Activated CD8-positive, alpha-beta memory T cell treated with anti-CD3 and anti-CD28 coated beads for 48 hours (primary cell): ENCODE results near the gene TTYH3.

ENCODE experiments used
- DNase-seq, 3 experiments: peaks; one replicate each; pipeline ENCODE4 v3.0.0-alpha.2; 2020; ENCODE audit warnings: low read depth in 2 of 3, low spot score in 2 of 3

The TTYH3 gene

DNA sequence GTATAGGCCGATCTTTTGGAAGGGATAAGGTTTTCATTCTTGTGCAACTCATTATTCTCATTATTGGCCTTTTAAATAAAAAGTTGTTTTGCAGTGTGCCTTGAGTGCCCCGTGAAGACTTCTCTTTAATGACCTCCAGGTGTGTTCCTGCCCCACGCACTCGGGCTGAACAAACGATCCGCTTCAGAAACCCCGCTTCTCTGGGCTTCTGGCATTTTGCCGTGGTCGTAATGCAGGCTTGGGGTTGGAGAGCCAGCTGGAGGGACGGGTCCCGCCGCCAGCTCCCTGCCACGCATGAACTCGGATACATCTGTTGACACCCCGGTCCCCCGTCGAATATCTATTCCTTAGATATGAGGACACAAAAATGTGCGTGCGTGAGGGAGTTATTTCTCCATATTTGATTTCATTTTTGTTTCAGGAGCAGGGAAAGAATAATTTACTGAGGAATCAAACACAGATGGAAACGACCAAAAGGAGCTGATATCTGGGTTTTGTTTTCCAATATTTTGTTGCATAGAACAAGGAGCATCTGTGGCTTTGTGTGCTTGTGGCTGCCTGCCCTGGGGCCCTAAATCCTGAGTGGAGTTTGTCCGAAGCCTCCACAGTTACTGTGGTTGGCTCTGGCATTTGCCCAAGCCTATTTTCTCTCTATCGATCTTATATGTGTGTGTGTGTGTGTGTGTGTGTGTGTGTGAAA lies 17.0 kb upstream of the TTYH3 start:
- DNase-seq, result no peak

DNA sequence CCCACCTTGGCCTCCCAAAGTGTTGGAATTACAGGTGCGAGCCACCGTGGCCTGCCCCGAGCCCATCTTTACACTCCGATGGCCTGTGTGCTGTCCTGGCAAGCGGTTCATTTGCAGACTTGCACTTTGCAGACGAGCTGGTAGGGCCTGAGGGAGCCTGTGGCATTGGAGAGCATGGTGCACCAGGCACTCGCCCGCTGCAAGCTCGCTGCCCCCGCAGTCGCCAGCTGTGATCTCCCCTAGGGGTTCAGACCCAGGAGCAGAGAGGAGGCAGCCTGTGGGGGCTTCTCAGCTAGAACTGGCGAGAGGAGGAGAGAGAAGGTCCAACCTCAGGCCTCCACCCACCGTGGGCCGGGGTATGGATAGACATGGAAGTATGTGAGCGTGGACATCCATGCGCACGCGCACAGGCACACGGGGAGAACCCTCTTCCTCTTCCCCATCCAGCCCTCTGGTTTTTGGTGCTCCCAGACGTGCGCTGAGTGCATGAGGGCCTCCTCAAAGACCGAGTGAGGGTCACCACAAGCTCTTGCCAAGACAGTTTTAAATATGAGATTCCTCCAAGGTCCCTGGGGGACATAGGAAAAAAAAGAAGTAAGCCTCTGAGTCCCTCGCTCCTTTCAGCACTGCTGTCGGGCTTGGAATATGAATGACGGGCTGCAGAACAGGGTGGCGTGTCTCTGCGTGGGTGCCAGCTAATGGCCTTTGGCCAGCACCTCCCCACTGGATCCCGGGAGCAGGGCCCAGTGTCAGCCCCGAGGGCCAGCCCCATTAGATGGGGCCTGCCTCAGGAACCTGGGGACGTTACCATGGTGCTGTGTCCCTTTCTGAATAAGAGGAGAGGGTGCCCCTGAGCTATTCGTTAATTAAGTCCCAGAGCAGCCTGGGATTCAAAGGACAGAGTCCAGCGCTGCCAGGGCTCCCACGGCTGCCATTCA lies 15.1 kb upstream of the TTYH3 start:
- no peak for DNase-seq

- no peak for DNase-seq
Observed at GRCh38 chr7:2617325-2617905, 14.4 kb upstream of the TTYH3 start.

DNA sequence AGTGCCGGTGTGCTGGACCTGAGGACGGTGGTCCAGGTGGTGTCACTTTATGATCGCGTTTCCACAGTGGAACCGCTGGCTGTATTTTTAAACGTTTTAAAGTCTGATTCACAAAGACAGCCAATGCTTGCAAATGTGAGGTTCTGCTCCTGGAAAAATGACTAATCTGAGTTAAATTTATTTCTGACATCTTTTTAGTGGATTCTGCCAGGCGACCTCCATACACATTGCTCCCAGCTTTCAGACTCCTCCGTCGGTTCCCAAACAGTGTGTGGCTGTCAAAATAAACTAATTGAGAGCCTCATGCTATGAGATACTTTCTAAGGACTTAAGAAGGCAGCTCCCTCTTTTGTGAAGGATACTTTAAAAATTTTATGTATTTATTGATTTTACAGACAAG lies 12.7 kb upstream of the TTYH3 start:
- no peak for DNase-seq

GRCh38 chr7:2621061-2621828 lies 10.5 kb upstream of the TTYH3 start:
- no peak for DNase-seq

- no peak for DNase-seq
Observed at GRCh38 chr7:2621948-2622640, 9.7 kb upstream of the TTYH3 start.

GRCh38 chr7:2622869-2623697 lies 8.7 kb upstream of the TTYH3 start:
- DNase-seq, result no peak

DNA sequence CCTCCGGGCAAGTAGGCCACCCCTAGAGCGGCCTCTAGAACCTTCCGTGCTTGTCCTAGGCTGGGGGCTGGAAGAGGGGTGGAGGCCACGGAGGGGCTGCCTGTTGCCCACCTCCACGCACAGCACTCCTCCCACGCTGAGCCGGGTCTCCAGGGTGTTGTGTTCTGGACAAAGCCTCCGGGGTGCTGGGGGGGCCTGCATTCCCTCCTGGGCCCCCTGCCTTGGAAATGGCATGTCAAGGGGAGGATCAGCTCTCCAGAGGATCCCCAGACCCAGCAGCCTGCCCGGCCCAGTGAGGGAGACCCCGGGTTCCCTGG lies 8.1 kb upstream of the TTYH3 start:
- no peak for DNase-seq

- no peak for DNase-seq
Observed at GRCh38 chr7:2624293-2624886, 7.4 kb upstream of the TTYH3 start.

- no peak for DNase-seq
Observed at GRCh38 chr7:2626498-2627117, 5.2 kb upstream of the TTYH3 start.

- no peak for DNase-seq
Observed at GRCh38 chr7:2627258-2628129, 4.3 kb upstream of the TTYH3 start.

- no peak for DNase-seq
Observed at GRCh38 chr7:2628130-2628482, 3.7 kb upstream of the TTYH3 start.

- DNase-seq, result no peak
Observed at GRCh38 chr7:2628891-2629290, 2.9 kb upstream of the TTYH3 start.

DNA sequence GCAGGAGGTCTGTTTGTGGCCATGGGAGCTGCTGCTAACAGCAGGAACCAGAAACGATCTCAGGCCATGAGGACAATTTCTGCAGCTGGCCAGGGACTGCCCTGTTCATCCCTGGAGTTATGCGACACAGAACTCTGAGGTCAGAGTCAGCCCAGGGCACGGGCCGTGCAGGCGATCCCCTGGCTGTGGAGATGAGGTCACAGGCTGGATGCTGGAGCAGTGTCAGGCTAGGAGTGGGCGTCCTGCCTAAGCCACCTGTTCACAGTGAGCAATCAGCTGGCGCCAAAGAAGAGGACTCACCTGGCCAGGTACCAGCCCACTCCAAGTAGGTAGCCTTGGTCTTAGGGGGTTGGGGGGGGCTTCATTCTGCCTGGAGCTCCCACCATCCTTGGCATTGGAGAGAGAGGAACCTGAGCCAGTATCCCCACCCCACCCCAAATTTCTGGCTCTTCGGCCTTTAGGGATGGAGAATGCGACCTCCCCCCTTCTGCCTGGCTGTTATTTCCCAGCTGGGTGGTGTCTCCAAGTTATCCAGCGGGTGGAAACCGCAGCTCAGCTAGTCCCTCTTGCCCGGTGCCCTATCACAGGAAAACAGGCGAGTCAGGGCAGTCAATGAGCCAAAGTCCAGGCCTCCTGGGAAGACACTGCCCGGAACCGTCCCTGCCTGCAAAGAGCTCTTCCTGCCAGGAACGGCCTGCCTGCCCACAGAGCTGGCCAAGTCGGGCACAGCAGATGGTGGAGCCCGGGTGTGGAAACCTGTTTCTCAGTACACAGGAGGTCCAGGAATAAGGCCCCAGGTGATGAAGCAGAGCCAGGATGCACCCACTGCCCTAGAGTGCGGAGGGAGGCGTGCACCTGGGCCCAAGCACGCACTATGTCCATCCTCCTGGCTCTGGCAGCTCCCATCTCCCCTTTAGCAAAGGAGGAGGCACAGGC lies 1.8 kb upstream of the TTYH3 start:
- DNase-seq, result no peak

DNA sequence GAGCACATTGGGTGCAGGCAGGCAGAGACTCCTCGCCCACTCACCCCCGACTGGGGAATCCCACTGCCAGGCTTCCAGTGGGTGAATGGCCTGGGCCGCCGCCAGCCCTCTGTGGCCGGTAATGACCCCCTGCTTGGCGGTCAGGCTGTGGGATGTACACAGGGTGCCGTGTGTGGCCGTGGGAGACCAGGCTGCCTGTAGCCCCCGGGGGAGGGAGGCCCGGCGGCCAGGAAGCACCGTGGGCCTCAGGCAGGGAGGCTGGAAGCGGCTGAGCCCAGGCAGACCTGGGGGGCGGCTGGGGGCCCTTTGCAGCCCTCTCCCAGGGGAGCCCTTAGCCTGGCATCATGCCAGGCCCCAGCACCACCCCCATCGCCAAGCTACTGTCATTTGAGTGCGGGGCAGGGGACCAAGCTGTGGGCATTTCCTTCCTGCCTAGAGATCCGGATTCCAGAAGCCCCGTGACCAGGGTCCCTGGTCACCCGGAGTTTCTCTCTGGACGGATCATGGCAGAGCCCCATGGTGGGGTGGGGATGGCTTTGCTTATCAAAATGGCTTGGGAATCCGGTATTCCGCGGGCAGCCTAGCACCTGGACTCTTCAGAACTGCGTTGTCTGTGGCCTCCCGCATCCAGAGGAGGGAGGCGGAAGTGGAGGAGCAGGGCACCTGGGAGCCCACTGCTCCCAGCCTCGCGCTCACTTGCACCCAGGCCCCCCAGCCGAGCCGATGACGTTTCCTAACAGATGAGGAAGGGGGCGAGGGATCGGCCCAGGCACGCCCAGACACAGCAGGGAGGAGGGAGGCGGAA lies 1.1 kb downstream of the TTYH3 start:
- peak in 2 of 3 experiments; percentile 39 to 41 for DNase-seq

DNA sequence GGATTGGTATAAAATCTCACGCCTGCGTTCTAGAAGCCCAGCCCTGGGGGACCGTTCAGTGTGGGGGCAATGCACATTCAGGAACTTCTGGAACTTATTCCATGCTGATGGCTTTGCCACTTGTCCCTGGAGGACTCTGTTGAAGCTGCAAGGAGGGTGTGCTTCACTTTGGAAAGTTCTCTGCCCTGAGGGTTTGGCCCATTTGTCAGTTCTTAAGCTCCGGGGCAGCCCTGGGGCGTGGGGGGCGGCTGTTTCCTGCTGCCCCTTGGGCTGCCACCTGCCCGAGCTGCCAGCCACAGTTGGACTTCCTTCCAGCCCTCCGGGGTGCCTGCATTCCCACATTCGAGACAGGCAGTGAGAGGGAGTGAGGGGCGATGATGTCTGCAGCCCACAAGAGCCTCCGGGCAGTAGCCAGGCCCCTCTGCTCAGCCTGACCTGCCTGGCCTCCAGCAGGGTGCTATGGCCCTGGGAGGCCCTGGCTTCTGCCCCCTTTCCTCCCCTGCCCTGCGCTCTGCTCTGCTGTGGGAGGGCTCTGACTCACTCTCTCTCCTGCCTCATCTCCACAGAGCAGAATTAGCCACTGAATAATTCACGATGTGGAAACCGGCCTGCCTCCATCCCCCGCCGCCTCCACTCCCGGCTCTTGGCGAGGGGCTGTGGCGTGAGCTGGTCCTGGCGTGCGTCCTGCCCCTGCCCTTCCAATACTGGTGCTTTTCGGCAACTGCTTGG lies 1.9 kb downstream of the TTYH3 start:
- peak; percentile 19 to 38 (median 25) for DNase-seq
